GM13976 (cell line): ENCODE measurements around the gene THSD4.
A peak's percentile ranks its signal among the peaks of the same experiment; 100 is the strongest.

Experiments
- DNase-seq: peaks from one replicate; pipeline ENCODE4 v3.0.0; 2012; ENCODE audit warnings: low spot score
- in situ Hi-C: fragments of 300-500 bp; cut with MboI; formaldehyde crosslinking; loops from one replicate; pipeline ENCODE4 v1.12.0; 2022; ENCODE audit warnings: low sequenced_read_pairs, mixed read lengths, inconsistent platforms; ENCODE audit not compliant: unreplicated experiment
- TF ChIP-seq, protein P1 (sequence below): IDR thresholded peaks from 2 replicates; pipeline ENCODE4 v1.5.1; 2012; ENCODE audit warnings: borderline replicate concordance, mild to moderate bottlenecking; ENCODE audit not compliant: insufficient read depth; ENCODE audit errors: extremely low read depth, missing control alignments, control extremely low read depth

The THSD4 gene

DNA sequence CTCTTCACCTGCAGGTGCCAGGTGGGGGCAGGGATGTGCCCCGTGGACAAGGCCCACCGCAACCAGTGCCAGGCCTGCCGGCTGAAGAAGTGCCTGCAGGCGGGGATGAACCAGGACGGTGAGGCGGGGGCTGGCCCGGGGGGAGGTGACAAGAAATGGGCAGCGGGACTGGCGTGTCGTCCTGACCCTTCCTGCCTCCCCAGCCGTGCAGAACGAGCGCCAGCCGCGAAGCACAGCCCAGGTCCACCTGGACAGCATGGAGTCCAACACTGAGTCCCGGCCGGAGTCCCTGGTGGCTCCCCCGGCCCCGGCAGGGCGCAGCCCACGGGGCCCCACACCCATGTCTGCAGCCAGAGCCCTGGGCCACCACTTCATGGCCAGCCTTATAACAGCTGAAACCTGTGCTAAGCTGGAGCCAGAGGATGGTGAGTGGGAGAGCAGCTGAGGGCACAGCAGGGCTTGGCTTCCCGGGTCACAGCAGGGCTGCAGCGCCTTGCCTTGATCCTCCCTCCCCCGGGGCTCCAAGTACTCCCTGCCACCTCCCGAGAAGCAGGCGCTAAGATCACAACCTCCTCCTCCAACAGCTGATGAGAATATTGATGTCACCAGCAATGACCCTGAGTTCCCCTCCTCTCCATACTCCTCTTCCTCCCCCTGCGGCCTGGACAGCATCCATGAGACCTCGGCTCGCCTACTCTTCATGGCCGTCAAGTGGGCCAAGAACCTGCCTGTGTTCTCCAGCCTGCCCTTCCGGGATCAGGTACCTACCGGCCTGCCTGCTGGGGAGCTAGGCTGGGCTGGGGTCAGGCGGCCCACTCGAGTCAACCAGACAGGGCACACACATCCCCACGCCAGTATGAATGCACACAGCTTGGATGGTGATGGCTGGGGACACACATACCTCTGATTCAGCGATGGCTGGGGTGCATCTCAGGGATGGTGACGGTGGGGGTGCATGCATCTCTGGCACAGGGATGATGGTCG, 696.8 kb downstream of the THSD4 start:
- peak; percentile 24 for DNase-seq
- TF ChIP-seq, protein P1, sequence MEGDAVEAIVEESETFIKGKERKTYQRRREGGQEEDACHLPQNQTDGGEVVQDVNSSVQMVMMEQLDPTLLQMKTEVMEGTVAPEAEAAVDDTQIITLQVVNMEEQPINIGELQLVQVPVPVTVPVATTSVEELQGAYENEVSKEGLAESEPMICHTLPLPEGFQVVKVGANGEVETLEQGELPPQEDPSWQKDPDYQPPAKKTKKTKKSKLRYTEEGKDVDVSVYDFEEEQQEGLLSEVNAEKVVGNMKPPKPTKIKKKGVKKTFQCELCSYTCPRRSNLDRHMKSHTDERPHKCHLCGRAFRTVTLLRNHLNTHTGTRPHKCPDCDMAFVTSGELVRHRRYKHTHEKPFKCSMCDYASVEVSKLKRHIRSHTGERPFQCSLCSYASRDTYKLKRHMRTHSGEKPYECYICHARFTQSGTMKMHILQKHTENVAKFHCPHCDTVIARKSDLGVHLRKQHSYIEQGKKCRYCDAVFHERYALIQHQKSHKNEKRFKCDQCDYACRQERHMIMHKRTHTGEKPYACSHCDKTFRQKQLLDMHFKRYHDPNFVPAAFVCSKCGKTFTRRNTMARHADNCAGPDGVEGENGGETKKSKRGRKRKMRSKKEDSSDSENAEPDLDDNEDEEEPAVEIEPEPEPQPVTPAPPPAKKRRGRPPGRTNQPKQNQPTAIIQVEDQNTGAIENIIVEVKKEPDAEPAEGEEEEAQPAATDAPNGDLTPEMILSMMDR, result no peak
- in situ Hi-C loops, result no loop called here

DNA sequence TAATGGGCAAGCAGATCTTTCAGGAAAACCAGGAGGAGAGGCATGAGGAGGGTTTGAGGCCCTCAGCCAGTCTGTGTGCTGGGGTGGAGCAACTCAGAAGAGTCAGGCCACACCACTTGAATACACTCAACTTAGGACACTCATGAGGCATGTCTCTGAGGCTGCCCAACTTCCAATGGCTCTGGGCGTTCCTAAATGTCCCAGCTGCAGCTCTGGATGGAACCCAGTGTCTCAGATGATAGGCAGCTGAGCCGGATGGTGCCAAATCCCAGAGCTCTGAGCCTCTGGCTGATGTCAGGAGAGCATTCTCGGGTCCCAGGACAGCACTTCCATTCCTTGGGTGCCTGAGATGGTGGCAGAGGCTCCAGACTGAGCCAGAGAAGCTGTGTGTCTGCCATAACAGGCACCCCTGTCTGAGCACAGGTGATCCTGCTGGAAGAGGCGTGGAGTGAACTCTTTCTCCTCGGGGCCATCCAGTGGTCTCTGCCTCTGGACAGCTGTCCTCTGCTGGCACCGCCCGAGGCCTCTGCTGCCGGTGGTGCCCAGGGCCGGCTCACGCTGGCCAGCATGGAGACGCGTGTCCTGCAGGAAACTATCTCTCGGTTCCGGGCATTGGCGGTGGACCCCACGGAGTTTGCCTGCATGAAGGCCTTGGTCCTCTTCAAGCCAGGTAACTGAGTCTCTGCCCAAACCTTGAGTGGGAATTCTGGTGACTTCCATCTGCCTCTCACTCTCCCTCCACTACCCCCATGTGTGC, 697.9 kb downstream of the THSD4 start:
- TF ChIP-seq, protein P1, result no peak
- peak; percentile 25 for DNase-seq
- in situ Hi-C loops, result no loop called here

DNA sequence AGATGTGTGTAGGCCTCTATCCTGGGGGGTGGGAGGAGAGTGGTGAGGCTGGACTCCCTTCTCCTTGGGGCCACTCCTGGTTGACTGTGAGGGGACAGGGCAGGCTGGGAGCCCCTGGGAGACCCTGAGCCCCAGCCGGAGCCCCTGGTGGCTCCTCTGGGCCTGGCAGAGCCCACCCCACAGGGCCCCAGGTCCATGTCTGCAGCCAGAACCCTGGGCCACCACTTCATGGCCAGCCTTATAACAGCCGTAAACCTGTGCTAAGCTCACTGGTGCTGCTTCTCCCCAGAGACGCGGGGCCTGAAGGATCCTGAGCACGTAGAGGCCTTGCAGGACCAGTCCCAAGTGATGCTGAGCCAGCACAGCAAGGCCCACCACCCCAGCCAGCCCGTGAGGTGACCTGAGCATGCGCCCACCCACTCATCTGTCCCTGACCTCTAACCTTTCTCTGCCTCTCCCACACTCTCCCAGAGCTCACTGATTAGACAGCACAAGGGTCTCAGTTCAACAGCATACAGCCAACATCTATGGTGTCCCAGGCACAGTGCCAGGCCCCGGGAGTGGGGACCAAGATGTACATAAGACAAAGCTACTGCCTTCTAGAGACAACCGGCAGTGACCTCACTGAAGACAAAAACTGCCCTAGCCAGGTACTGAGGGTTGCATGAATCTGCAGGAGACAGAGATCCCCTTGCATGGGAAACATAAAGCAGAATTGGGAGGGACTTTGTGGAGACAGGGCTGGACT, 698.6 kb downstream of the THSD4 start:
- TF ChIP-seq, protein P1, result no peak
- in situ Hi-C loops, result no loop called here
- no peak for DNase-seq

DNA sequence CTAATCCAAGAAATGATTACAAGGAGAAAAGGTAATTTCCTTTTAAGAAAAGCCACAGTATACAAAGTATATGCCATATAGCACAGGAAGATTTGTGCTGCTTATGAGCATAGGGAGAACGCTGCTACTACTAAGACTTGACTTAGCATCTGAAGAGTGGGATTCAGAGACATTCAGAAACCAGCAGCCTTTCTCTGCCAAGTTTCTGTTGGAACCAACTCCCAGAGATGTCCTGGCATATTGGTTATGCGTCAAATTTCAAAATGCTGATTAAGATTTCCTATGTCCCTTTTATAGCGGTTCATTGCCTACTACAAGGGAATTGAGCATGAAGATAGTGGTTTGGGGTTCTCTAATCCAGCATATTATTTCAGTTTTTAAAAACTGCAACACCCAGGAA, 700.0 kb downstream of the THSD4 start:
- TF ChIP-seq, protein P1, result no peak
- in situ Hi-C loops, result no loop called here
- no peak for DNase-seq

DNA sequence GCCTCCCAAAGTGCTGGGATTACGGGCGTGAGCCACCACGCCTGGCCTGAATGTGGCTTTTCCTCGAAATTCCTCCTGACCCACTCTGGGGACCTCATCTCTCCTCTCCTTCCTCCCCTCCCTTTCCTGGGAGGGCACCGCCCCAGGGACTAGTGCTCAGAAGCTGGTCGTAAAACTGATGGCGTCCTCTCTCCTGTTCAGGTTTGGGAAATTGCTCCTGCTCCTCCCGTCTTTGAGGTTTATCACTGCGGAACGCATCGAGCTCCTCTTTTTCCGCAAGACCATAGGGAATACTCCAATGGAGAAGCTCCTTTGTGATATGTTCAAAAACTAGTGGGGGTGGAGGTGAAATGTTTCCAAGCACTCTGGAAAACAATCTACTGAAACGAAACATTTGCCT, 702.1 kb downstream of the THSD4 start:
- in situ Hi-C loops, result no loop called here
- TF ChIP-seq, protein P1, result no peak
- DNase-seq, result no peak

DNA sequence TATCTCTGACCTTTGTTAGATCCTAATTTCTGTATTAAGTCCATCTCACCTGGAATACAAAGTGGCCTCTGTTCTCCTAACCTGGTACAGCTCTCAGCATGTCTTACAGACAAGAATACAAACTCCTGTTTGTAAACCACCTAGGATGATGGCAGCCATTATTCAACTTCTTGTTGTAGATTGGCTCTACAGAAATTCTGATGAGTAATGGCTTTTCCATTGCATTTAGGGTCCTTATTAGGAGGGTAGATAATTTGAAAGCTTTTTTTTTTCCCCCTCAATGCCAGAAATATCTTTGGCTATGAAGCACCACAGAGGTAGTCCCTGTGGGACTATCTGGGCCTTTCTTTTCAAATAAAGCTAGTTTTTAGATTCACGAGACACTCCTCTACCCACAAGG, 704.9 kb downstream of the THSD4 start:
- in situ Hi-C loops, result no loop called here
- no peak for DNase-seq
- TF ChIP-seq, protein P1, result no peak
